Colon (tissue), 2 donors: ENCODE data around the gene SPAG16.

ENCODE experiments used
- FAIRE-seq: peaks from 2 replicates; lab custom pipeline; 2012; peaks lifted over from hg19 to GRCh38; lab: Jason Lieb, UNC
- donor health status: control.
- donor health status: control.

Gene SPAG16

DNA sequence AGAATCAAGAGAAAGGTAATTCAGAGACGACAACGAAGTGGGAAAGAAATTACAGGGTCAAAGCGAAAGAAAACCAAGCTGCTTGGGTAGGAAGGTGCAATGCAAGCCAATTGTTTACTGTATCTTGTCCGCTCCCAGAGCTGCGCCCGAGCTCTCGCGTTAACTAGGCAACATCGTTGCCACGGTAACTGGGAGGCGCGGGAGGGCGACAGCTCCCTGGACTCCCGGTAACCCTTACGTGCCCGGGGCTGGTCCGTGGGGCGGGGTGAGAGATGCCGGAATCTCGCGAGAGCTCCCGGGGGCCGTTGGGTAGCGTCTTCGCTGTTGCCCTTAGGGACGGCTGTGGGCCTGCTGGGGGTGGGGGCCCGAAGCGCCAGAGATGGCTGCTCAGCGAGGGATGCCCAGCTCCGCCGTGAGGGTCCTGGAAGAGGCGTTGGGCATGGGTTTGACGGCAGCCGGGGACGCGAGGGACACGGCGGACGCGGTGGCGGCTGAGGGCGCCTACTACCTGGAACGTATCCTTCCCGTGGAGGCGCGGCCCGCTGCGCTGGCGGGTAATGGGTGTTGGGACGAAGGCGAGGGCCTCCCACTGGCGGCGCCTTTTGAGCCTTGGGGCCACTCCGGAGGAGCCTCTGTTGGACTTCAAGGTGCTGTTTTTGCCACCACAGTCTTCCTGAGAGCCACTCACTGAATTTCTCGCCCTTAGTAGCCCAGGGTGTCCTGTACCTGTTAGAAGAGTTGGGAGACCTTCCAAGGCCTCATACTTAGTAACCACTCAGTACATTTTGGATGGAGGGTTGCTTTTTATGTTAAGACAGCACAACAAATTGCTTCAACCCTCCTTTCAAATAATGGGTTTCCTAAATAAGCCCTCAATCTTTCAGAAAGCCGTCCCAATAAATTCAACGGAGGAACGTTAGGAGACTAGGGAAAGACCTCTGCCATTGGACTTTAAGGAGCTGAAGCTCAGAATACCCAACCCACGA is at the start of gene SPAG16:
Gene SPAG16 (plus strand): TSS at position 360 of the 986 bp plus-strand sequence.
- no peak for FAIRE-seq

DNA sequence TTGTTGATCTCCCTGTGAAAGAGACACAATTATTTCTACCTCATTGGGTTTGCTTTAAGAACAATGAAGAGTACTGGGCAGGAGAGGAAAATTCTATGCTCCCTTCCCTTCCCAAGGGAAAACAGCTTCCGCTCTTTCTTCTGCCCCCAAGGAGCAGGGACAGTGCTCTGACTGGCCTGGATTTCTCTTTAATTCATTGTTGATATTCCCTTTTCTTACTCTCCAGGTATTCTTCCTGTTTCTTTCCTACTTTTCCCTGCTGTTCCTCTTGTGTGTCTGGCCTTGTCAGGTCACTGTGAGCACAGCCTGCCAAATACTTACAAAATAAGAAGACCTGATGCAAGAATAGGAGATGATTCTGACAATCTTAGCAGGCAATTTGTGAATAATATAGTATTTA is 49.6 kb upstream of the SPAG16 start:
- FAIRE-seq: no peak

DNA sequence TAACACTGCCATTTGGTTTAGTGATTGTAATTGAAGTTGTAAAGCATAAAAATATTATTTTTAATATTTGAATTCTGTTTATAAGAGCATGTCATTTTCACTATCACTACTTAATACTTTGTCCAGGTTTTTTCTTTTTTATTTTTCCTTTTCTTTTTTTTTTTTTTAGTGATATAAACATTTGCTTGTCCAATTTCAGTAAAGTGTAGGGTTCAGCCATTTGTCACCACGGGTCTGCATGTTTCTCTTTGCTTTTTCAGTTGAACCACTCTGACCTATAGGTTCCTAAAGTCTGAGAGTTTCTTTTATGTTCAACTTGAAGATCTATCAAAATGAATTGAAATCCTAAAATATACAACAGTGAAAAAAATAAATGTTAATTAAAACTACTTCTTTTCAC is 48.5 kb upstream of the SPAG16 start:
- FAIRE-seq: no peak

DNA sequence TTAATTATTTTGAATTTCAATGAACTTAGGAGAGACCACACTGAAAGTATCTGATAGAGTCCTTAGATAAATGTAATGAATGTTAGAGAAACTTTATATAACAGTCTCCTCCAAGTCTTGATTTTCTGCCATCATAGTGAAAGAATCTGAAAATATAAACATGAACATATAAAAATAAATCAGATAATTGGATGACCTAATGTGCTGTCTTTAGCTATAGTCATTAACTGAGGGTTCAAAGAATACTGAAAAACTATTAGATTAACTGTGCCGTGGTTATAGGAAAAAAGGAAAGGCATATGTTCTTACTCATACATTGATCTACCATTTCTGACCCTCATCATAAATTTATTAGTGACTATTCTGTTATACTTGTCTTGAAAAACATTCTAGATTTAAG is 47.0 kb upstream of the SPAG16 start:
- FAIRE-seq: no peak

DNA sequence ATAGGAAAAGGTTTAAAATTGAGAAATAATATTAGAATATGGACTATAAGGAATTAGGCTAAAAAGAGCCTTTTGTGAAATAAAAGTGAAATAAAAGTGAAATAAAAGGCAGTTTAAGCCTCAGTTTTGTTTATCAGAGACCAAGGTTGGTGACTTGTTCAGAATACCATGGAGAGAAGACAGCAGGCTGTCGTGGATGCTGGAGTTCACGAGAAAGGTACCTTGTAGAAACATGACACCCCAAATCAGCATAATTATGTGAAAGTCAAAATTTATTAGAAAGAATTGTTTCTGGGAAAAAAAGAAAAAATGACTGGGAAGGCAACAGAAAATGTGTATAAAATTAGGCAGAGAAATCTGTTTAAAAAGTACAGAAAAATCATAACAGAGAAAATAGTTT is 46.5 kb upstream of the SPAG16 start:
- no peak for FAIRE-seq

DNA sequence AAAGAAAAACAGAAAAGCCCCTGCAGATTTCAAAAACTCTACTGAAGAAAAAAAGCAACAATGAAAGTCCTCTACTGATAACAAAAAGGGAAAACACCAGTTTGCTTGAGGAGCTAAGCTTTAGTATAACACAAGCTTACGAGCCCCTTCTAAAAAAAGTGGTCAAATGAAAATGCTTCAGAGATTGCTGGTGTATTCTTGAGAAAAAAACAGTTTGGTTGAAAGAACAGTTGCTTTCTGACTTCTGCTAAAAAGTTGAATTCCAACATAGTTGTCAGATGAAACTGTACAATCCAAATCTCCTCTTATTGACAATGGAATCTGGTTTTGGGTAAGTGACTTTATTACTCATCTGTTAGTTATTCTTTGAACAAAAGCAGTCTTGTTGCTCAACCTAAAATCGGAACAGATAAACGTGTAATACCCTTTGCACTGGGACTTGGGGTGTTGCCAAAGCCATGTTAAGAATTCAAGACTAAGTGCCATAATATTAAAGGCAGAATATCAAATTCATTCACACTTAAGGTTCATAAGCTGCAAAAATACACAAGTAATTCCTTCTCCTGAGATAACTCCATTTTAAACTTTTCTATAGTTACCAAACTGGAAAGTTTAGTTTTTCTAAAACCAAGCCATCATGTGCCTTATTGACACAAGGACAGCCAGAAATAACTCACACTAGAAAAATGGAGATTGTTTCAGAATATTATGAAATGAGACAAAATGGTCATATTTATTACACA is 45.3 kb upstream of the SPAG16 start:
- FAIRE-seq: no peak

DNA sequence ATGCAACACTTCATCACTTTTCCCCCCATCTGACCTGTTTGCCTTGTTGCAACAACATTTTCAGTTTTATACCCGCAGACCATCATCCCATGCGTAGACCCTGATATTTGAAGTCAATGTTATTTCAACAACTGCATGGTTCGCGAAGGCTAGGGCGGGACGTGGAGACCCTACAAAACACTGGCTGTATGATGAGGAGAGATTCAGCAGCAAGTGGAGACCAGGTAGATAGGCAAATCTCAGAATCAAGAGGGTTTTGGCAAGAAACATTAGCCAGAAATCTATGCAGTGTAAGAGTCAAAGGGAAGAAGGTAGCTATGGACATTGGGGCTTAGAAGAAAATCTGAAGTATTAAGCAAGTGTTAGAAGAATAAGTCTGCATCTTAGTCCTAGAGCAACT is 42.4 kb upstream of the SPAG16 start:
- FAIRE-seq: no peak

DNA sequence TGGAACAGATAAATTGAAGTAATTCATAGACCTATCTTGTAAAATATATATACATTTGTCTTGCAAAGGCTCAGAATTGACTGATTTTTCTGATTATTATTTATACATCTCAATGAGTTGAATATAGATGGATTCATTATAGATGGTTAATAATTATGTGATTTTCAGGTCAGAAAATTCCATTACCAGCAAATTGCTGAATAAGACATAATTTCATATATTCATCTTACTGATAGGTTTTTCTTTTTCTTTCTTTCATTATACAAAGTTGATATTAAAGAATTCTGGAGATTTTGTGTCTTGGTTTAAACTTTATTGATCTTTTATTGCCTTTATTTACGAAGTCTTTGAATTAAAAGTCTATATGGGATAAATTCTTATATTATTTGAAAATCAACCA is 41.6 kb upstream of the SPAG16 start:
- no peak for FAIRE-seq

DNA sequence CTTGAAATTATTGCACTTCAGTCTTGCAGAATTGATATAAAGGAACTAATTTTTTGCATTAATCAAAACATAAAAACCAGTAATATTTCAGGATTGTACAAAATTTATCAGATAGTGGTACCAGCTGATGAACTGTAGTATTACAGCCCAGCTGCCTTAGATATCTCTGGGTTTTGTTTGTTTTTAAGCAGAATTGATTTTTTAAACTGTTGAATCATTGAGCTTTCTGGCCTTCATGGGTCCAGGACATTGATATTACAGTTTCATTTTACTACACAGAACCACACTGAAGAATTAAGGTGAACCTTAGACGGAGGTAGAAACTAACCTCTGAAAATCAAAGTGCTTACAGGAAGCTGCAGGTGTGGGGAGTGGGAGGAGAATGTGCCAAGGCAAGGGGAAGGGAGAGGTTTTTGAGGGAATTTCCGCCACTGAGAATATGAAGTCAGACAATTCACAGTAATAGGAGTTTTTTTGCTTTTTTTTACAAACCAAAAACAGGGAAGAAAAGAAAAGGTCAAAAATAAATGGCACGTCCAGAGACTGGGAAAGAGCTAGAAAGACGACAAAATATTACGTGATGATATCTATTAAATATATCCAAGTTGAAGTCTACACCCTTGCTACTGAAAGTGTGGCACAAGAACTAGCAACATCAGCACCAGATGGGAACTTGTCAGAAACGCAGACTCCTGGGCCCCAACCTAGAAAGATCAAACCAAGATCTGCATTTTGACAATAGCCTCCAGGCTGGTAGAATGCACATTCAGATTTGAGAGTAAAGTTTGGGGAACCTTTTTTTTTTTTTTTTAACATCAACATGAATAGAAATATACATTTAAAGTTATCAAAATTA is 40.8 kb upstream of the SPAG16 start:
- no peak for FAIRE-seq

DNA sequence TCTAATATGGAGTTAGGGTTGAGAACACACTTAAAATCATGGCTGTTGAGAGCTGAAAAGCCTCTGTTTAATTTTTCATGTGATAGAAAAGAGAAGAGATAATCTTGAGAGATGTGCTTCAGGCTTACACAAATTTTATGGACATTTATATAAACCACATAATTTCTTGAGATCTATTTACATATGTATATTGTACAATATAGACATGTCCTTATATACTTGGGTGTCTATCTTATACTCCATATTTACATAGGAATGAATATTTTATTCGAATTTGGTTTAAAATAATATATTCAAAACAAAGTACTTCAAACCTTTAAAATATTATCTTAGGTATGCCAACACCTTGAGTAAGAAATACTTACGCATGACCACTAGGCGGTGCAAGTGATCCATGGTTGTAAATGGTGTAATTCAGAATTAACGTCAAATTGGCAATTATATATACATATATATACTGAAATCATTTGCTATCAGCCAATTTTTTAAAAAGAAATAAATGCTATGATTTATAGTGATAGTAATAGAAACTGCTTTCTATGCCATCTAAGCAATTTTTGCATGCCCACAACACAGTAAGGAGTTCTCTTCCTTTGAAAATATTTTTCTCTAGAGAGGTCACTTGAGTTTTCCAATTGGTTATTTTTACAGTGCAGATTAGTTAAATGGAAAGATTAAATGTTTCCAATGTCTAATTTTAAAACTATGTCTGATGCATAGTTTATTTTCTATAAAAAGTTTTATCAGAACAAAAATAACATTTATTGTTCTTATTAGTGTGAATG is 37.6 kb upstream of the SPAG16 start:
- FAIRE-seq: peak; percentile 53

DNA sequence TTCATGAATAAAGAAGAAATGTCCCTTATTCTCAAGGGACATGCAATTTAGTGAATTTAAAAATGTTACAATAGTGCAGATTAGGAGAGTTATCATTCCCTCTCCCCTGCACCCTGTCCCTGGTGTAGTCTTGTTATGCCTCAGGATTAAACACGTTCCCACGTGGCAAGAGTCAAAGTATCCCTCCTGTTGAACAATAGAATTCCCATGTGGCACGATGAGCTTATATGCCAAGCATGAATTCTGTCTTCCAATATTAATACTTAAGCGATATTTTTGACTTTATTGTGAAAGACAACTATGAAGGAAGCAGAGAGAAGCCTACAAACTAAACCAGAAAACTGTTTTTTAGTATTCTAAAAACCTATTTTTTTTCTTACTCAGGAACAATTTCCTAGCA is 36.7 kb upstream of the SPAG16 start:
- no peak for FAIRE-seq

DNA sequence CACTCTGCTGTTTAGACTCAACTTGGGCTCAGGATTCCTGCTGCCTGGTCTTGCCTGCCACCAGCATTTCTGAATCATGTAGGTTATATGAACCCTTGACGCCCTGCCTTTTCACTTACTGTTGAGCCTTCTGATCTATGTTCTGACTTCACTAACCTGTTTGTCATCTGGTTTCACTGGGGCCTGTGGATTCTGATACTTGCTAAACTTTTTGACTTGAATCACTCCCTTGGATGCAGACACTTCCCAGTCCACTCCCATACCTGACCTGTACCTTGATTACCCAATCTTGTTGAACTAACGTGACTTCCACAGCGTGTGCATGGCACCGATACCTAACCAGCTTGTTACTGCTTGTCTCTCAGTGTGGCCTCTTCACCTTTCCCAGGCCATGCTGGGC is 35.6 kb upstream of the SPAG16 start:
- no peak for FAIRE-seq

DNA sequence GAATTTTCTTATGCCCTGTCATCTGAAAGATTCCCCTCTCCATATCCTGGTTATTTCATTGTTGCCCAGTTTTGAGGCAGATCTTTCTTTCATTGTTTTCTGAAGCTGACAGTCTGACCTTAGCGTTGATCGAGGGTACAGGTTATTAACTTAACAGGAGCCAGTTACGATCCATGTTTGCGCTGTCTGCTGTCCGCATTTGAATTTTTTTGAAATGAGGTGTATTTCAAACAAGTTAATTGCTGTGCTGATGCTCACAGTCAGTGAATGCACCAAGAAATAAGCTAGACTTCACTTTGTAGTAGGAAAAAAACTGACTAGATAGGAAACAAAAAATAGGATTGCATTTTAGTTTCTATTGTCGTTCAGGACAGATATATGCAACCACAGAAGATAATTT is 34.8 kb upstream of the SPAG16 start:
- FAIRE-seq: no peak

DNA sequence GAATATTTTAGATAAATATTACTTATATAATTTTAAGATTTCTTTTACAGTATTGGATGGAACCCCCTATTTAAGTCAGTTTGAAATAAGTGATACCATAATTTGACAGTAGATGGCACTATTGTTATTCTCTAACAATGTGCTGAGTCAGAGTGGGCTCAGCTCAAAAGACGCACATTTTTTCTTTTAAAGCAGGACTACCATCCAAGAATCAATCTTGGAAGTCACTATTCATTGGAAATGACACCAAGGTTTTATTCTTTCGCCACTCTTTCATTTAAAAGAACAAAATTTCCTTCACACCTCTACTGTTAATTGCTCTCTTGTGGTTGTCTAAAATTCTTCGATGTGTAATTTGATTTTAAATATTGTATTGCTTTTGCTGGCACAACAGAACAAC is 32.6 kb upstream of the SPAG16 start:
- no peak for FAIRE-seq

DNA sequence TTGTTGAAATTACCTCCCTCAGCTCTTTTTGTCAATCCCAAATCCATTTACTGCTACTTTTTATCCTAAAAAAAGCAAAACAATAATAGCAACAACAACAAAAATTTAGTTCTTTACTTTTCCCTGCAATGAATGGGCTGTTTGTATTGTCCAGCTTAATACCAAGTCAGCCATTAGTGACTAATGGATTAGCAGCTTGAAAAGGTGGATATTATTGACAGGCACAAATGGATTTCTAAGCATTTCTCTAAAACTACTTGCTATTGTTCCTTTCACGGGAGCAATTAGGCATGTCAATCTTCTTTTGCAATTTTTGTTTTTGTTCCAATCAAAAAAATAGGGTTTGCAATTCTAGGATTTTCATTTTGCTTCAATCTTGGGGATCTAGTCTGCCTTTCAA is 32.1 kb upstream of the SPAG16 start:
- no peak for FAIRE-seq

DNA sequence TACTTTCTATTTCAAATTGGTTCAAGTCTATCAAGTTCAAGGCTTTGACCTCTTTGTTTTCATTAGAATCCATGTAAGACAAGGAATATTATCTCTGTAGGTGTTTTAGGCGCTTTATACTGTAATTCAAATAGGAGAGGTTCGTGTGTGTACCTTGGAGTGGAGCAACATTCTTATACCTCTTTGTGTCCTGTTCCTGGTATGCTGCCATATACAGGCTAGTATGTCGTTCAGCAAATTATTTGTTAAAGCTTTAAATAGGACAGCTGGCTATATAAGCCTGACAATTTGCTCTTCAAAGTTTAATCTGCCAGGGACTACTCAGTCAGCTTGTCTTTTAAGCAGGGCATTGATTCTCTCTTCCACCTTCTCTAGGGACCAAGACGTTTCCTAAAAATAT is 31.1 kb upstream of the SPAG16 start:
- no peak for FAIRE-seq

DNA sequence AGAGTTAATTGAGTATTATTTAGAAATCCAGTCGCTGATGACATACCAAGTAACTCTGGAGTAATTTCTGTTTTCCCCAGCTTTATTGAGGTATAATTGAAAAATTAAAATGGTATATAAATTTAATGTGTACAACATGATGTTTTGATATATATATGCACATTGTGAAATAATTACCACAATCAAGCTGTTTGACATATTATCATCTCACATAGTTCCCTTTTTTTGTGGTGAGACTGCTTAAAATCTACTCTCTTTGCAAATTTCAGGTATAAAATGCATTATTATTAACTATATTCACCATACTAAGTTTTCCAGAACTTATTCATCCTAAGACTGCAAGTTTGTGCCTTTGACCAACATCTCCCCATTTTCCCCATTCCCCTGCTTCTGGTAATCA is 25.0 kb upstream of the SPAG16 start:
- FAIRE-seq: no peak

DNA sequence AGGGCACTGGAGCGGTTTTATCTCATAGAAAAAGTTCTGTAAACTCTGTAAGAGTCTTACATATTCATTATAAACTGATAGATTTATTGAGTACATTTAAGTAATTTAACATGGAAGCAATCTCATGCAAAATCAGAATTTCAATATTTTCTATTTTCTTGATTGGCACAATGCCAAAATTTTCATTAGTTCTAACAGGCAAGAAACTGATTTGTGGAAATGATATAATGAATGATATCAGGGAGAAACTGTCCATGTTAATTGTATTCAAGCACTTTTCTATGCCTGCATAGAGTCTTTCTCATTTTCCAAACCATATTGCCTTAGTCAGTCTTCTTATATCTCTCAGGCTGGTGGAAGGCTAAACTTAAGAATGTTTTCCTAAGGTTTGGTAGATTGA is 23.0 kb upstream of the SPAG16 start:
- no peak for FAIRE-seq

DNA sequence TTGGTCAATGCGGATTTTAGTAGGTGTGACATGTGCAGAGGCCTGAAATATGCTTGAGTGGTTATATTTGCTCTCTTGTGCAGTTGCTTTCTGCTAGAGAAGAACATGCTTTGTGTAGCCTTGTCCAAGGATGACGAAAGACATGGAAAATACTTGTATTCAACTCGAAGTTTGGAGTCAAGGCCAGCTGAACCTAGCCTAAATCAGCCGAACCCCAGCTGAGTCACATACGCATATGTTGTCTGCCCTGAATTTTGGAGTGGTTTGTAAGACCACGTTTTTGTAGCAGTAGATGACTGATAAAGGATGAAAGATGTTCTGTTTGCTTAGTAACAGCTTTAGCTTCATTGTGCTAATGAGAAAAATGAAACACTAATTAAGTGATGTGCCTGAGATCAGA is 22.5 kb upstream of the SPAG16 start:
- FAIRE-seq: no peak

DNA sequence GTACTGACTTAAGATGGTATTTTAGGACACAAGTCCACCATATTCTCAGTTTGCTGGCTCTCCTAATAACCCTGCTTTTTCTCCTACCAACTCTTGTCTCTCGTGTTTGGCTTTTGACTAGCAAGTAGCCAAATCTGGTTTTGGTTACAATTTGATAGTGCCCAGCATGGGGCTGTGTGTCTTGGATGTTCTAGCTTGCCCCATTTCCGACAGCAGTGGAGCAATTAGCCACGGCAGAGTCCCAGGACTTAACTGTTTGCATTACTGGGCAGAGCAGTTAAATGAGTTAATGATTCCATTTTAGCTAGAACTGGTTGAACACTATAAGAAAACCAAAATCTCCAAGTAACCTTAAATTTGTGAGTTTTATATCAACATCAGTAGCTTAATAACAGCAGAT is 18.6 kb upstream of the SPAG16 start:
- FAIRE-seq: no peak

DNA sequence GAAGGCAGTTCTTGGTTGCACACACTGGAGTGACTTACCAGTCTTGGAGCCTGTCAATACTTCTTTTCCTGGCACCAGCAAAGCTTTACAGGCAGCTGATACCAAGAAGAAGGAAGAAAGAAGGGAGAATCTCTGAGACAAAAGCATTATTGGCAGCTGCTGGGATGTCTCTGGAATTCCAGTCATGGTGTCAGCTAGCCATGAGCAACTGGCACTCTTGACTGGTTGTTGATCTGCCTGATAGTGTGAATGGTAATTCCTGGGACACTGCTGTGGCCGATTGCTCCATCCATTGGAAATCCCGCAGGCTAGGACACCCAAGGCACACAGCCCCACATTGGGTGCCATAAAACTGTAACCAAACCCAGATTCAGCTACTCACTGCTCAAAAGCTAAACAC is 17.8 kb upstream of the SPAG16 start:
- no peak for FAIRE-seq

DNA sequence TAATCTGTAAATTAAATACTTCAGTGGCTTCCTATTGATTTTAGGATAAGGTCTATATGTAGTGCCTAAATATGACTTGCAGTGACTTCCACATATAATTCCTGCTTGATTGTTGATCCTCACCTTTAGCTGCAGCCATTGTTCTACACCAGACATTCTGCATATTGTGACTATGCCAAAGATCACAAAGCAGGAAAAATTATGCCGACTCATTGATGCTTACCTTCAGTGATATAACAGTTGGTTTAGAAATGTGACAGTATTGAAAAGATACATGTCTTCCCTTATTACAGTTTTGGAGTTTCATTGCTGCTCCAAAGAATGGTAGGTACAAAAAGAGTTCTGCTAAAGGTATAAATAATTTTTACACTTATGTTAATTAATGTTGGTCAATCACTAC is 12.3 kb upstream of the SPAG16 start:
- no peak for FAIRE-seq
